A549 (cell line): ENCODE measurements around the gene TTC33. TPM values are rescaled to one million over a fixed set of nuclear protein-coding genes. Genes with fewer than 3 reads are reported as not detected.

Experiments
- ATAC-seq, 2 experiments: fragments of 200-7000 bp in 1 of 2; fragments of >200 bp in 1 of 2; cut with Nextera tagmentation in 1 of 2; cut with Tn5 transposase in 1 of 2; 3 replicates each; pipeline versions ENCODE4 v1.8.0 to v1.9.1; 2018 to 2020; ENCODE audit warnings: mild to moderate bottlenecking in 1 of 2, moderate library complexity in 1 of 2
- CTCF ChIA-PET: fragments of 300-600 bp; sonication (Branson Sonifier 250); formaldehyde crosslinking; extraction: SDS; loops from one replicate; lab custom pipeline; 2021; ENCODE audit warnings: antibody characterized with exemption, inconsistent platforms; lab: Yijun Ruan, JAX
- POLR2A ChIA-PET: fragments of 350-600 bp; formaldehyde crosslinking; extraction: SDS; loops from one replicate; lab custom pipeline; 2021; ENCODE audit warnings: antibody characterized with exemption, inconsistent platforms; lab: Yijun Ruan, JAX
- DNase-seq, 2 experiments: peaks; one replicate each; pipeline versions ENCODE4 v3.0.0 to v3.0.0-alpha.2; 2011 to 2016; ENCODE audit warnings: low read depth in 1 of 2, low spot score in 1 of 2
- FAIRE-seq: peaks from 2 replicates; lab custom pipeline; 2011; peaks lifted over from hg19 to GRCh38; lab: Jason Lieb, UNC
- H3K27ac ChIP-seq, 2 experiments: fragments of >200 bp; sonication (Bioruptor Twin); formaldehyde crosslinking; 3 replicates each; pipeline ENCODE4 v1.5.1; 2016 to 2017
- H3K4me1 ChIP-seq: fragments of >200 bp; sonication (Bioruptor Twin); formaldehyde crosslinking; 3 replicates; pipeline ENCODE4 v1.6.1; 2016
- H3K4me2 ChIP-seq: fragments of >200 bp; sonication (Bioruptor Twin); formaldehyde crosslinking; 3 replicates; pipeline ENCODE4 v1.6.1; 2016
- H3K4me3 ChIP-seq: fragments of >200 bp; sonication (Bioruptor Twin); formaldehyde crosslinking; 3 replicates; pipeline ENCODE4 v1.5.1; 2016
- H3K9me3 ChIP-seq: fragments of >200 bp; sonication (Bioruptor Twin); formaldehyde crosslinking; 3 replicates; pipeline ENCODE4 v1.6.1; 2016
- BCL3 ChIP-seq: fragments of >200 bp; sonication (Bioruptor Twin); formaldehyde crosslinking; IDR thresholded peaks from 3 replicates; pipeline ENCODE4 v1.6.1; 2016
- CBX2 ChIP-seq: fragments of 200-600 bp; sonication (generic); IDR thresholded peaks from 2 replicates; pipeline ENCODE4 v1.6.1; 2016; ENCODE audit warnings: low read depth, mild to moderate bottlenecking, borderline replicate concordance
- CEBPB ChIP-seq, 2 experiments: fragments of >200 bp in 1 of 2; sonication (Bioruptor Twin) in 1 of 2; formaldehyde crosslinking in 1 of 2; IDR thresholded peaks; 2 replicates each; pipeline ENCODE4 v1.6.1; 2012 to 2016
- CHD2 ChIP-seq: fragments of 150-350 bp; IDR thresholded peaks from 2 replicates; pipeline ENCODE4 v1.6.1; 2014; ENCODE audit warnings: low read length; ENCODE audit not compliant: partially characterized antibody
- CHD4 ChIP-seq: fragments of 200-600 bp; sonication (generic); IDR thresholded peaks from 2 replicates; pipeline ENCODE4 v1.6.1; 2016; ENCODE audit warnings: antibody characterized with exemption, mild to moderate bottlenecking, borderline replicate concordance
- CTCF ChIP-seq: fragments of >200 bp; sonication (Bioruptor Twin); formaldehyde crosslinking; IDR thresholded peaks from 3 replicates; pipeline ENCODE4 v1.5.1; 2016
- EHF ChIP-seq: fragments of 250-450 bp; sonication (Bioruptor Pico); IDR thresholded peaks from 2 replicates; pipeline ENCODE4 v1.5.0; 2020; ENCODE audit warnings: mild to moderate bottlenecking
- ESRRA ChIP-seq: fragments of 150-350 bp; IDR thresholded peaks from 2 replicates; pipeline ENCODE4 v1.6.1; 2014; ENCODE audit warnings: mild to moderate bottlenecking, low read length, borderline replicate concordance
- FOSB ChIP-seq: fragments of 250-450 bp; sonication (Bioruptor Pico); IDR thresholded peaks from 2 replicates; pipeline ENCODE4 v1.5.0; 2020; ENCODE audit warnings: mild to moderate bottlenecking, moderate library complexity
- FOSL2 ChIP-seq, 2 experiments: fragments of 450-650 bp in 1 of 2; fragments of >200 bp in 1 of 2; sonication (Bioruptor Twin) in 1 of 2; formaldehyde crosslinking; IDR thresholded peaks; 2 replicates each; pipeline versions ENCODE4 v1.5.0 to v1.6.1; 2016 to 2020; ENCODE audit warnings: mild to moderate bottlenecking in 1 of 2, moderate library complexity in 1 of 2
- GATA3 ChIP-seq: IDR thresholded peaks from 2 replicates; pipeline ENCODE4 v1.6.1; 2012; ENCODE audit warnings: borderline replicate concordance
- HEYL ChIP-seq: fragments of 250-450 bp; sonication (Bioruptor Pico); IDR thresholded peaks from 2 replicates; pipeline ENCODE4 v1.8.0; 2021; ENCODE audit warnings: mild to moderate bottlenecking, moderate library complexity
- HMGXB4 ChIP-seq: fragments of 250-450 bp; sonication (Bioruptor Pico); IDR thresholded peaks from 2 replicates; pipeline ENCODE4 v1.5.0; 2021; ENCODE audit warnings: mild to moderate bottlenecking, moderate library complexity, borderline replicate concordance
- MAX ChIP-seq: IDR thresholded peaks from 2 replicates; pipeline ENCODE4 v1.6.1; 2012
- NR3C1 ChIP-seq: fragments of >200 bp; sonication (Bioruptor Twin); formaldehyde crosslinking; IDR thresholded peaks from 3 replicates; pipeline ENCODE4 v1.6.1; 2017
- PHF8 ChIP-seq: fragments of 200-600 bp; sonication (generic); IDR thresholded peaks from 2 replicates; pipeline ENCODE4 v1.6.1; 2016; ENCODE audit warnings: low read depth, mild to moderate bottlenecking, antibody characterized with exemption, moderate library complexity, borderline replicate concordance
- POLR2A ChIP-seq: IDR thresholded peaks from 2 replicates; pipeline ENCODE4 v1.6.1; 2012; ENCODE audit warnings: mild to moderate bottlenecking, low read length
- RNF2 ChIP-seq: fragments of 200-600 bp; sonication (generic); IDR thresholded peaks from 2 replicates; pipeline ENCODE4 v1.6.1; 2016; ENCODE audit warnings: low read depth, mild to moderate bottlenecking, antibody characterized with exemption, moderate library complexity, borderline replicate concordance
- SMC3 ChIP-seq: fragments of >200 bp; sonication (Bioruptor Twin); formaldehyde crosslinking; IDR thresholded peaks from 3 replicates; pipeline ENCODE4 v1.6.1; 2018; ENCODE audit warnings: inconsistent platforms
- ZFP36 ChIP-seq: fragments of 450-650 bp; IDR thresholded peaks from 2 replicates; pipeline ENCODE4 v1.6.1; 2014; ENCODE audit warnings: borderline replicate concordance; ENCODE audit not compliant: partially characterized antibody
- WGBS: methylation state at CpG from one replicate; pipeline ENCODE4 v1.1.6; 2017; ENCODE audit errors: missing lambda C conversion rate; 5-methylcytosine and 5-hydroxymethylcytosine counted together
- polyA plus RNA-seq, 4 experiments: library from polyadenylated mRNA; depleted of rRNA in 3 of 4; stranded (reverse); fragments of >200 nt; fragmentation: RNase III in 1 of 4; extraction: RNeasy Plus Mini Kit Qiagen cat#74134 plus additional on column Dnase treatment in 1 of 4; gene quantifications; 2 replicates in 3 of 4; 3 replicates in 1 of 4; pipeline ENCODE4 v1.2.3, GENCODE V29; 2011 to 2017

The TTC33 gene
- polyA plus RNA-seq, 2 of the 4 experiments (the other 2 are of a cell fraction), result 17.1 to 19.8 TPM

- ATAC-seq (no peak), DNase-seq (no peak), FAIRE-seq (no peak)
- no peak overlapping the region for H3K4me2 ChIP-seq
- 73% methylated on average over 4 of the region's 4 CpGs for WGBS
- no peaks in the 10 kb centered on the region for H3K4me1 ChIP-seq
- TF ChIP-seq NR3C1 (no peak), CHD4 (no peak), HMGXB4 (CRISPR knock-in tag) (no peak), PHF8 (no peak), FOSL2 (IDR thresholded peaks at IDR 0.05) (no peak), FOSL2 (CRISPR knock-in tag; IDR thresholded peaks at IDR 0.05) (no peak), ESRRA (no peak), SMC3 (no peak), CBX2 (no peak), FOSB (no peak), BCL3 (no peak), HEYL (no peak), CEBPB (IDR thresholded peaks at IDR 0.05) (no peak), MAX (no peak), POLR2A (no peak), RNF2 (no peak), EHF (CRISPR knock-in tag) (no peak)
- no peaks in the 10 kb centered on the region for H3K9me3 ChIP-seq
- no peak overlapping the region for H3K27ac ChIP-seq
- H3K4me3 ChIP-seq, result no peak overlapping the region
- ChIA-PET CTCF (interaction anchor here (0.6 kb wide), 1 partner anchor 224 kb away, joined by 4 read pairs; no protein-coding TSS in a partner anchor), POLR2A (no interaction called here)
Observed at GRCh38 chr5:40494631-40495236, 261.0 kb downstream of the TTC33 start.

GRCh38 chr5:40492056-40492455 lies 263.7 kb downstream of the TTC33 start:
- WGBS, result 40% methylated on average over 1 of the region's 1 CpG
- Histone ChIP-seq H3K27ac (no peak overlapping the region), H3K4me1 (no peaks in the 10 kb centered on the region), H3K4me3 (no peak overlapping the region), H3K9me3 (no peaks in the 10 kb centered on the region), H3K4me2 (no peak overlapping the region)
- no peak for FAIRE-seq
- DNase-seq, result no peak
- TF ChIP-seq CTCF (no peak), ZFP36 (no peak), GATA3 (no peak), MAX (no peak), CHD2 (no peak), CEBPB (IDR thresholded peaks at IDR 0.05) (no peak)
- ChIA-PET POLR2A (no interaction called here), CTCF (no interaction called here)
- ATAC-seq, result no peak
